Muscle layer of colon (tissue), 2 donors: ENCODE data around the gene EGFL7.

ENCODE experiments used
- H3K27ac ChIP-seq: one replicate; pipeline ENCODE4 v1.7.0; 2013; ENCODE audit warnings: low read depth, mild to moderate bottlenecking, low read length, moderate library complexity
- H3K27me3 ChIP-seq, 2 donors: one replicate each; pipeline ENCODE4 v1.7.0; 2013; ENCODE audit warnings: low read length in 2 of 2, mild to moderate bottlenecking in 2 of 2; ENCODE audit not compliant: insufficient read depth in 2 of 2, control insufficient read depth in 1 of 2
- H3K36me3 ChIP-seq: one replicate; pipeline ENCODE4 v1.7.0; 2013; ENCODE audit warnings: mild to moderate bottlenecking, low read length; ENCODE audit not compliant: insufficient read depth
- H3K4me1 ChIP-seq: one replicate; pipeline ENCODE4 v1.7.0; 2013; ENCODE audit warnings: mild to moderate bottlenecking, low read length; ENCODE audit not compliant: insufficient read depth
- H3K4me3 ChIP-seq, 2 donors: one replicate each; pipeline ENCODE4 v1.7.0; 2013; ENCODE audit warnings: low read length in 2 of 2, low read depth in 1 of 2, mild to moderate bottlenecking in 1 of 2, moderate library complexity in 1 of 2
- H3K9ac ChIP-seq: one replicate; pipeline ENCODE4 v1.7.0; 2013; ENCODE audit warnings: low read length
- H3K9me3 ChIP-seq: one replicate; pipeline ENCODE4 v1.7.0; 2013; ENCODE audit warnings: mild to moderate bottlenecking, low read length
- donor health status: abdominal sarcoma.
- donor health status: Adenocarcinoma of cecum.

The EGFL7 gene

DNA sequence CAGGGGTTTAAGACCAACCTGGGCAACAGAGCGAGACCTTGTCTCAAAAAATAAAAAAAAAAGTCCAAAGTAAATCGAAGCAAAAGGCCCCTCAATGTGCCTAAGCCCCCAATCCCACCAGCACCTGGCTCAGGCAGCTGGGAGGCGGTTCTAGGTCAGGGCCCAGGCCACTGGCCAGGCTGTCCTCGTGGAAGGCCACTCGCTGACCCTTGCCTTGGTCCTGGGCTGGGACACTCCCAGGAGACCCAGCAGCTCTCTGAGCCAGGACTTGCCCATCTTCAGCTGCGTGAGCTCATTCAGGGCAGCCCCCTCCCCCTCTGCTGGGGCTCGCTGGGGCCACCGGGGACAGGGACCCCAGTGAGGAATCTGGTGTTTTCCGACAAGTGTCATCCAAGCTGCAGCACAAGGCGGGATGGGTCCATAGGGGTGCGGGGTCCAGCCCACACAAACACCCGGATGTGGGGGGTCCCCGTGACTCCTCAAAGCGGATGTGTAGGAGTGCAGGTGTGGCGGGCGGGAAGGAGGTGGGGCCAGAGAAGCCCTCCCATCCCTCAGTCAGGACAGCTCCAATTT lies 20.5 kb downstream of the EGFL7 start:
- H3K36me3 ChIP-seq, result no peaks in the 10 kb centered on the region
- H3K4me3 ChIP-seq, result no peak overlapping the region
- H3K27me3 ChIP-seq, result no peaks in the 10 kb centered on the region
- H3K9me3 ChIP-seq, result no peaks in the 10 kb centered on the region
- H3K4me1 ChIP-seq, result peaks cover 21% of the 10 kb centered on the region
- H3K27ac ChIP-seq, result no peak overlapping the region
- H3K9ac ChIP-seq, result no peak overlapping the region

- Histone ChIP-seq H3K4me1 (peaks cover 22% of the 10 kb centered on the region), H3K27me3 (no peaks in the 10 kb centered on the region), H3K27ac (no peak overlapping the region), H3K9me3 (no peaks in the 10 kb centered on the region), H3K4me3 (no peak overlapping the region), H3K36me3 (no peaks in the 10 kb centered on the region), H3K9ac (no peak overlapping the region)
These were observed 21.0 kb downstream of the EGFL7 start for GRCh38 chr9:136683755-136684154.

GRCh38 chr9:136684339-136684738 lies 21.6 kb downstream of the EGFL7 start:
- H3K9ac ChIP-seq, result no peak overlapping the region
- no peaks in the 10 kb centered on the region for H3K9me3 ChIP-seq
- peaks cover 22% of the 10 kb centered on the region for H3K4me1 ChIP-seq
- H3K4me3 ChIP-seq, result no peak overlapping the region
- no peaks in the 10 kb centered on the region for H3K27me3 ChIP-seq
- H3K36me3 ChIP-seq, result no peaks in the 10 kb centered on the region
- H3K27ac ChIP-seq, result no peak overlapping the region

- Histone ChIP-seq H3K27me3 (no peaks in the 10 kb centered on the region), H3K27ac (no peak overlapping the region), H3K9ac (no peak overlapping the region), H3K4me1 (peaks cover 22% of the 10 kb centered on the region), H3K9me3 (no peaks in the 10 kb centered on the region), H3K4me3 (no peak overlapping the region), H3K36me3 (no peaks in the 10 kb centered on the region)
These were observed 22.1 kb downstream of the EGFL7 start for GRCh38 chr9:136684799-136685198.

GRCh38 chr9:136685216-136685615 lies 22.5 kb downstream of the EGFL7 start:
- Histone ChIP-seq H3K9me3 (no peaks in the 10 kb centered on the region), H3K27ac (no peak overlapping the region), H3K27me3 (no peaks in the 10 kb centered on the region), H3K4me3 (no peak overlapping the region), H3K9ac (no peak overlapping the region), H3K4me1 (peaks cover 25% of the 10 kb centered on the region), H3K36me3 (no peaks in the 10 kb centered on the region)

GRCh38 chr9:136685790-136686533 lies 23.2 kb downstream of the EGFL7 start:
- H3K4me1 ChIP-seq, result peaks cover 33% of the 10 kb centered on the region

DNA sequence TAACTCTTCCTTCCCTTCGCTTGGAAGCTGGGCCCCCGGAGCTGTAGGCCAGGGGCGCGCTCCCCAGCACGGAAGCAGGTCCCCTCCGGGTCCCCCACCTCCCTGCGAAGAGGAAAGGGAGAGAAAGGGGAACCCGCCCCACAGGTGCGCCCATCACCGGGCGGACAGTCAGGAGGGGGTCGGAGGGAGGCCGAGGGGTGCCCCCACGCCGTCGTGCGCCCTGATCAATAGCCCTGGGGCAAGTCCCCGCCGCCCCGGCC lies 23.7 kb downstream of the EGFL7 start:
- Histone ChIP-seq H3K9ac (peak overlapping the region; percentile 49), H3K27ac (peak overlapping the region; percentile 73), H3K36me3 (no peaks in the 10 kb centered on the region), H3K4me1 (peaks cover 36% of the 10 kb centered on the region), H3K4me3 (peak overlapping the region; percentile 67 to 90), H3K27me3 (no peaks in the 10 kb centered on the region), H3K9me3 (no peaks in the 10 kb centered on the region)

More at GRCh38 chr9:136685790-136686533, 23.2 kb downstream of the EGFL7 start:
- H3K9ac ChIP-seq, result peak overlapping the region; percentile 49
- no peaks in the 10 kb centered on the region for H3K9me3 ChIP-seq
- no peaks in the 10 kb centered on the region for H3K36me3 ChIP-seq
- H3K4me3 ChIP-seq, result peak overlapping the region; percentile 67 to 90
- H3K27ac ChIP-seq, result peak overlapping the region; percentile 73
- H3K27me3 ChIP-seq, result no peaks in the 10 kb centered on the region

- Histone ChIP-seq H3K9me3 (no peaks in the 10 kb centered on the region), H3K4me3 (peak within 1 kb of the TSS; percentile 67 to 90), H3K9ac (peak within 1 kb of the TSS; percentile 49), H3K36me3 (no peaks in the 10 kb centered on the region), H3K4me1 (peaks cover 36% of the 10 kb centered on the region), H3K27ac (peak within 1 kb of the TSS; percentile 73), H3K27me3 (no peaks in the 10 kb centered on the region)
These were observed 24.3 kb downstream of the EGFL7 start, which contains the start of gene AGPAT2 for GRCh38 chr9:136686794-136687711. Gene AGPAT2 (minus strand): TSS chr9:136687457. CDS start chr9:136687357, 100 bp downstream.

DNA sequence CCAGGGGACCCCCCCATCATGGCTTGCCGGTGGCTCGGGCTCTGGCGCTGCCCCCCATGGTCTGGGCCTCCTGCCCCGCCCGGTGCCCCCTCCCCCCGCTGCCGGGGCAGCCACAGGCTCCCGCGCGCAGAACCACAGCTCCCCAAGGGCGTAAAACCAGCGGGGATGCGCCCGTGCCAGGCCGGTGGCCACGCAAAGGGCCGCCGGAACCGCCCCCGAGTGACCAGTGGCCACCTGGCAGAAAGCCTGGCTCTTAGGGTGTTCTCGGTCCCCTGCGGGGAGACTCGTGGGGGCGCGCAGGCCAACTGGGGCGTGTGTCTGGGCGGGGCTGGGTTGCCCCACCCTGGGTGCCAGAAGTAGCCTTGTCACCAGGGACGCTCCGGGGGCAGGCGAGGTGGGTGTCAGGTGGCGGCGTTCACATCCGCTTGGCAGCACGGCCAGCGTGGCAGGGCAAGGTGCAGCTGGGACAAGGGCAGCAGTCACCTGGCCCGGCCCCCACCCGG lies 25.1 kb downstream of the EGFL7 start:
- Histone ChIP-seq H3K4me1 (peaks cover 36% of the 10 kb centered on the region), H3K36me3 (no peaks in the 10 kb centered on the region), H3K9ac (no peak overlapping the region), H3K4me3 (no peak overlapping the region), H3K9me3 (no peaks in the 10 kb centered on the region), H3K27ac (peak overlapping the region; percentile 19), H3K27me3 (no peaks in the 10 kb centered on the region)

GRCh38 chr9:136688274-136689107 lies 25.8 kb downstream of the EGFL7 start:
- Histone ChIP-seq H3K36me3 (no peaks in the 10 kb centered on the region), H3K4me3 (no peak overlapping the region), H3K4me1 (peaks cover 36% of the 10 kb centered on the region), H3K27ac (peak overlapping the region; percentile 19), H3K9me3 (no peaks in the 10 kb centered on the region), H3K27me3 (no peaks in the 10 kb centered on the region), H3K9ac (no peak overlapping the region)

GRCh38 chr9:136689108-136689460 lies 26.4 kb downstream of the EGFL7 start:
- no peak overlapping the region for H3K27ac ChIP-seq
- H3K9me3 ChIP-seq, result no peaks in the 10 kb centered on the region
- H3K4me1 ChIP-seq, result peaks cover 36% of the 10 kb centered on the region
- H3K9ac ChIP-seq, result no peak overlapping the region
- H3K36me3 ChIP-seq, result no peaks in the 10 kb centered on the region
- no peak overlapping the region for H3K4me3 ChIP-seq
- H3K27me3 ChIP-seq, result no peaks in the 10 kb centered on the region
